K562 (cell line): ENCODE measurements around the gene PLK5. TPM values are rescaled to one million over a fixed set of nuclear protein-coding genes. Genes with fewer than 3 reads are reported as not detected.
"Not testable (repeated sequence)": the region's sequence is repeated elsewhere in the genome, so short reads cannot be mapped to it uniquely, and the experiment has no call there.

Experiments
- ATAC-seq: fragments of 200-7000 bp; cut with Tn5 transposase; 3 replicates; pipeline ENCODE4 v1.9.1; 2020; ENCODE audit warnings: moderate library complexity
- BruUV-seq: library from RNA; stranded (reverse); fragments of 400-500 nt; replicated peaks from 2 replicates; lab custom pipeline; 2021; lab: Mats Ljungman, UMichigan
- CTCF ChIA-PET: fragments of 300-600 bp; formaldehyde crosslinking; extraction: SDS; loops from one replicate; lab custom pipeline; 2021; ENCODE audit warnings: low intra/inter-chr PET ratio; lab: Yijun Ruan, JAX
- POLR2A ChIA-PET: fragments of 300-600, 350-650 bp; sonication (Branson Sonifier 250); formaldehyde crosslinking; extraction: SDS; loops from one replicate; lab custom pipeline; 2021; ENCODE audit warnings: antibody characterized with exemption, inconsistent platforms; lab: Yijun Ruan, JAX
- DNase-seq, 4 experiments: peaks; one replicate each; pipeline versions ENCODE4 v3.0.0 to v3.0.0-alpha.2; 2011 to 2018; ENCODE audit warnings: low spot score in 3 of 4, mixed read lengths in 3 of 4; ENCODE audit errors: extremely low read depth in 1 of 4
- FAIRE-seq: peaks from 2 replicates; lab custom pipeline; 2011; peaks lifted over from hg19 to GRCh38; lab: Jason Lieb, UNC
- H2AFZ ChIP-seq: 2 replicates; pipeline ENCODE4 v1.6.0; 2011; ENCODE audit warnings: low read depth, low read length, control low read depth, inconsistent platforms
- H3K27ac ChIP-seq: fragments of 200-600 bp; 3 replicates; pipeline ENCODE4 v1.8.0; 2011; ENCODE audit warnings: low read depth, mild to moderate bottlenecking, control low read depth, inconsistent platforms, low read length, moderate library complexity, mixed read lengths; ENCODE audit errors: extremely low read depth
- H3K27me3 ChIP-seq, 2 experiments: fragments of 300-600 bp in 1 of 2; 2 replicates in 1 of 2; 3 replicates in 1 of 2; pipeline versions ENCODE4 v1.6.0 to v1.8.0; 2011; ENCODE audit warnings: inconsistent platforms in 2 of 2, low read length in 2 of 2, mild to moderate bottlenecking in 1 of 2, mixed read lengths in 1 of 2, moderate library complexity in 1 of 2; ENCODE audit not compliant: control insufficient read depth in 2 of 2, insufficient read depth in 2 of 2
- H3K36me3 ChIP-seq: fragments of 300-600 bp; 3 replicates; pipeline ENCODE4 v1.8.0; 2011; ENCODE audit warnings: mild to moderate bottlenecking, low read length, inconsistent platforms; ENCODE audit not compliant: control insufficient read depth, insufficient read depth
- H3K4me1 ChIP-seq, 2 experiments: fragments of 200-600 bp in 1 of 2; replicated peaks in 1 of 2; 2 replicates in 1 of 2; 3 replicates in 1 of 2; pipeline versions ENCODE4 v1.5.1 to v1.8.0; 2011; ENCODE audit warnings: inconsistent platforms in 2 of 2, low read length in 2 of 2, mild to moderate bottlenecking in 1 of 2, mixed read lengths in 1 of 2, moderate library complexity in 1 of 2; ENCODE audit not compliant: control insufficient read depth in 2 of 2, insufficient read depth in 2 of 2
- H3K4me2 ChIP-seq: 2 replicates; pipeline ENCODE4 v1.6.1; 2011; ENCODE audit warnings: low read length, control low read depth, inconsistent platforms, mixed read lengths; ENCODE audit not compliant: insufficient read depth
- H3K4me3 ChIP-seq: fragments of 200-600 bp; sonication (generic), shearing (Covaris generic); 2 replicates; pipeline ENCODE4 v1.5.1; 2016; ENCODE audit warnings: control low read depth, inconsistent platforms
- H3K79me2 ChIP-seq: fragments of 200-600 bp; 3 replicates; pipeline ENCODE4 v1.8.0; 2011; ENCODE audit warnings: low read length, inconsistent platforms; ENCODE audit not compliant: control insufficient read depth, insufficient read depth
- H3K9ac ChIP-seq, 2 experiments: 2 replicates each; pipeline versions ENCODE4 v1.6.0 to v1.6.1; 2011; ENCODE audit warnings: low read depth in 2 of 2, low read length in 2 of 2, control low read depth in 1 of 2, inconsistent platforms in 1 of 2, mild to moderate bottlenecking in 1 of 2, mixed read lengths in 1 of 2; ENCODE audit not compliant: insufficient read depth in 1 of 2
- H3K9me1 ChIP-seq: one replicate; pipeline ENCODE4 v1.6.0; 2011; ENCODE audit warnings: inconsistent platforms, mild to moderate bottlenecking, low read length, moderate library complexity; ENCODE audit not compliant: control insufficient read depth, insufficient read depth
- H3K9me3 ChIP-seq: replicated peaks from 2 replicates; pipeline ENCODE4 v1.5.1; 2011; ENCODE audit warnings: low read depth, low read length, inconsistent platforms; ENCODE audit not compliant: control insufficient read depth, insufficient read depth
- H4K20me1 ChIP-seq: replicated peaks from 2 replicates; pipeline ENCODE4 v1.6.1; 2011; ENCODE audit warnings: low read length, inconsistent platforms, mixed read lengths; ENCODE audit not compliant: control insufficient read depth, insufficient read depth
- BCOR ChIP-seq: fragments of 450-650 bp; IDR thresholded peaks from 2 replicates; pipeline ENCODE4 v1.6.1; 2016
- CBX2 ChIP-seq: fragments of 200-600 bp; sonication (generic); IDR thresholded peaks from one replicate; pipeline ENCODE4 v1.6.1; 2012; ENCODE audit warnings: mild to moderate bottlenecking, low read length, inconsistent platforms; ENCODE audit not compliant: insufficient read depth, poor library complexity, severe bottlenecking
- HDGF ChIP-seq: fragments of 450-650 bp; IDR thresholded peaks from 2 replicates; pipeline ENCODE4 v1.6.1; 2016
- HMGXB4 ChIP-seq: sonication (generic); formaldehyde crosslinking; IDR thresholded peaks from 2 replicates; pipeline ENCODE4 v1.8.1; 2023; ENCODE audit warnings: mild to moderate bottlenecking, missing genetic modification reagents
- ZNF121 ChIP-seq: sonication (generic); formaldehyde crosslinking; conservative IDR thresholded peaks from 2 replicates; pipeline ENCODE4 v1.8.0; 2022; ENCODE audit warnings: missing genetic modification reagents
- ZNF79 ChIP-seq: fragments of 250-450 bp; sonication (Bioruptor Pico); IDR thresholded peaks from 2 replicates; pipeline ENCODE4 v1.4.0; 2020; ENCODE audit warnings: low read depth, mild to moderate bottlenecking, moderate library complexity
- WGBS: fragments of 100-300 bp; shearing (Covaris generic); methylation state at CpG from one replicate; pipeline ENCODE4 v1.1.6; 2016; ENCODE audit warnings: low coverage, mixed read lengths; ENCODE audit not compliant: insufficient coverage; ENCODE audit errors: missing lambda C conversion rate; 5-methylcytosine and 5-hydroxymethylcytosine counted together
- in situ Hi-C: fragments of 300-500 bp; cut with MboI; formaldehyde crosslinking; loops from 4 replicates; pipeline ENCODE4 v1.15.0; 2018; ENCODE audit warnings: inconsistent platforms, mixed read lengths
- intact Hi-C: fragments of 100-400 bp; cut with micrococcal nuclease; formaldehyde crosslinking; loops from 2 replicates; pipeline ENCODE4 v1.14.2; 2022
- polyA plus RNA-seq, 8 experiments: library from polyadenylated mRNA; depleted of rRNA in 4 of 8; stranded (reverse) in 5 of 8; unstranded in 3 of 8; fragments of >200 nt; fragmentation: Nextera tagmentation in 2 of 8; fragmentation: Illumina TruSeq in 1 of 8; extraction: Ambion mirVana in 2 of 8; extraction: Trizol in 1 of 8; gene quantifications; 2 replicates each; pipeline versions ENCODE4 v1.2.1 to v1.2.3, GENCODE V29; 2011 to 2014; ENCODE audit warnings: inconsistent platforms in 1 of 8, missing spikeins in 1 of 8
- total RNA-seq, 7 experiments: library from RNA; depleted of rRNA in 6 of 7; stranded (reverse); fragments of >200 nt in 6 of 7; fragmentation: Illumina TruSeq in 2 of 7; extraction: Trizol in 2 of 7; gene quantifications; 2 replicates each; pipeline versions ENCODE4 v1.2.1 to v1.2.3, GENCODE V29; 2011 to 2021; ENCODE audit warnings: low replicate concordance in 1 of 7

PLK5 gene
- total and polyA plus RNA-seq, 9 of the 15 experiments (the other 6 are each of a cell fraction or from before 2014, with no cell fraction given), result 0.04 to 0.23 (median 0.11) TPM; not detected in 5

DNA sequence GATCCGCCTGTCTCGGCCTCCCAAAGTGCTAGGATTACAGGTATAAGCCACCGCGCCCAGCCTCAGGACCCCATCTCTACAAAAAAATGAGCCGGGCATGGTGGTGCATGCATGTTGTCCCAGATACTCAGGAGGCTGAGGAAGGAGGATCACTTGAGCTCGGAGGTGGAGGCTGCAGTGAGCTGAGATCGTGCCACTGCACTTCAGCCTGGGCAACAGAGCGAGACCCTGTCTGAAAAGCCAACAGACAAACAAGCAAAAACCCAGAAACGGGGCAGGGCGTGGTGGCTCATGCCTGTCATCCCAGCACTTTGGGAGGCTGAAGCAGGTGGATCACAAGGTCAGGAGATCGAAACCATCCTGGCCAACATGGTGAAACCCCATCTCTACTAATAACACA, 7.0 kb downstream of the PLK5 start:
- H3K9ac ChIP-seq, H3K9me3 ChIP-seq, H3K27ac ChIP-seq, H4K20me1 ChIP-seq, DNase-seq, intact Hi-C loops, BruUV-seq, H2AFZ ChIP-seq, H3K79me2 ChIP-seq, CTCF ChIA-PET, ATAC-seq, in situ Hi-C loops, H3K36me3 ChIP-seq, H3K9me1 ChIP-seq, FAIRE-seq, H3K4me2 ChIP-seq, H3K4me3 ChIP-seq: not testable (repeated sequence)
- H3K4me1 ChIP-seq, result peaks cover 0 to 32% of the 10 kb centered on the region in 2 experiments; a peak in 2 of 5 replicates
- WGBS, result 25% methylated on average over 9 of the region's 11 CpGs
- H3K27me3 ChIP-seq, result peaks cover 9 to 31% of the 10 kb centered on the region in 2 experiments; a peak in 2 of 5 replicates
- POLR2A ChIA-PET, result interaction anchor here (0.6 kb wide), 1 partner anchor 122 kb away, joined by 3 read pairs; no protein-coding TSS in a partner anchor
- TF ChIP-seq BCOR, result peak; percentile 46; the same call in 1 of the 2 replicates
- peak; percentile 96 for TF ChIP-seq ZNF121 (CRISPR knock-in tag)

- intact Hi-C loops, result no loop called here
- Histone ChIP-seq H3K36me3 (no peaks in the 10 kb centered on the region), H3K27ac (no peak overlapping the region), H3K4me1 (peaks cover 0 to 24% of the 10 kb centered on the region in 2 experiments; a peak in 2 of 5 replicates), H3K79me2 (no peaks in the 10 kb centered on the region), H3K9me1 (no peaks in the 10 kb centered on the region), H4K20me1 (no peaks in the 10 kb centered on the region), H3K4me2 (no peak overlapping the region), H3K9ac (no peak overlapping the region), H3K9me3 (no peaks in the 10 kb centered on the region), H3K4me3 (no peak overlapping the region), H3K27me3 (peaks cover 9 to 27% of the 10 kb centered on the region in 2 experiments; a peak in 2 of 5 replicates), H2AFZ (no peak overlapping the region)
- FAIRE-seq (no peak), DNase-seq (no peak), ATAC-seq (no peak)
- in situ Hi-C loops, result no loop called here
- WGBS, result 25% methylated on average over 11 of the region's 11 CpGs
- no TSS peak for BruUV-seq
- CTCF ChIA-PET, result interaction anchor here (0.6 kb wide), 1 partner anchor 1123 kb away, joined by 3 read pairs; no protein-coding TSS in a partner anchor
- POLR2A ChIA-PET, result interaction anchor here (0.5 kb wide), 1 partner anchor 333 kb away, joined by 3 read pairs; no protein-coding TSS in a partner anchor
- TF ChIP-seq HDGF (no peak), CBX2 (no peak), HMGXB4 (CRISPR knock-in tag) (no peak), ZNF79 (CRISPR knock-in tag) (no peak)
Measured at GRCh38 chr19:1531587-1531986, 7.7 kb downstream of the PLK5 start.
